Measurements from ENCODE around the gene SIPA1L2.

Gene SIPA1L2

GRCh38 chr1:232644209-232644608 lies 14.3 kb upstream of the SIPA1L2 start:
- DNase-seq (ENCODE audit: extremely low read depth in 1 of 2, low read depth in 1 of 2), result no peak

- DNase-seq (ENCODE audit: extremely low read depth in 1 of 2, low read depth in 1 of 2), result no peak
These were observed 13.3 kb upstream of the SIPA1L2 start for GRCh38 chr1:232643251-232643650.

- DNase-seq (ENCODE audit: extremely low read depth in 1 of 2, low read depth in 1 of 2), result no peak
These were observed 11.6 kb upstream of the SIPA1L2 start for GRCh38 chr1:232641507-232641906.

- no peak for DNase-seq (ENCODE audit: extremely low read depth in 1 of 2, low read depth in 1 of 2)
These were observed 6.9 kb upstream of the SIPA1L2 start for GRCh38 chr1:232636799-232637198.

GRCh38 chr1:232635778-232636356 lies 5.9 kb upstream of the SIPA1L2 start:
- DNase-seq (ENCODE audit: extremely low read depth in 1 of 2, low read depth in 1 of 2), result no peak

GRCh38 chr1:232635279-232635678 lies 5.3 kb upstream of the SIPA1L2 start:
- DNase-seq (ENCODE audit: extremely low read depth in 1 of 2, low read depth in 1 of 2), result no peak

- DNase-seq (ENCODE audit: extremely low read depth in 1 of 2, low read depth in 1 of 2), result no peak
These were observed 4.2 kb upstream of the SIPA1L2 start for GRCh38 chr1:232634096-232634495.

GRCh38 chr1:232630894-232631195 lies 912 bp upstream of the SIPA1L2 start:
- no peak for DNase-seq (ENCODE audit: extremely low read depth in 1 of 2, low read depth in 1 of 2)

GRCh38 chr1:232629250-232630046 lies 485 bp downstream of the SIPA1L2 start:
- no peak for DNase-seq (ENCODE audit: extremely low read depth in 1 of 2, low read depth in 1 of 2)

GRCh38 chr1:232628335-232629249 lies 1.3 kb downstream of the SIPA1L2 start:
- no peak for DNase-seq (ENCODE audit: extremely low read depth in 1 of 2, low read depth in 1 of 2)

- DNase-seq (ENCODE audit: extremely low read depth in 1 of 2, low read depth in 1 of 2), result no peak
These were observed 2.1 kb downstream of the SIPA1L2 start for GRCh38 chr1:232627645-232628334.

- DNase-seq (ENCODE audit: extremely low read depth in 1 of 2, low read depth in 1 of 2), result no peak
These were observed 2.8 kb downstream of the SIPA1L2 start for GRCh38 chr1:232627171-232627570.

GRCh38 chr1:232626452-232626851 lies 3.5 kb downstream of the SIPA1L2 start:
- DNase-seq (ENCODE audit: extremely low read depth in 1 of 2, low read depth in 1 of 2), result no peak

- no peak for DNase-seq (ENCODE audit: extremely low read depth in 1 of 2, low read depth in 1 of 2)
These were observed 4.5 kb downstream of the SIPA1L2 start for GRCh38 chr1:232625319-232625868.

- DNase-seq (ENCODE audit: extremely low read depth in 1 of 2, low read depth in 1 of 2), result no peak
These were observed 5.2 kb downstream of the SIPA1L2 start for GRCh38 chr1:232624546-232625281.

GRCh38 chr1:232622981-232623380 lies 7.0 kb downstream of the SIPA1L2 start:
- no peak for DNase-seq (ENCODE audit: extremely low read depth in 1 of 2, low read depth in 1 of 2)

GRCh38 chr1:232622378-232622777 lies 7.6 kb downstream of the SIPA1L2 start:
- no peak for DNase-seq (ENCODE audit: extremely low read depth in 1 of 2, low read depth in 1 of 2)

- no peak for DNase-seq (ENCODE audit: extremely low read depth in 1 of 2, low read depth in 1 of 2)
These were observed 8.9 kb downstream of the SIPA1L2 start for GRCh38 chr1:232621050-232621449.

GRCh38 chr1:232620356-232620969 lies 9.5 kb downstream of the SIPA1L2 start:
- no peak for DNase-seq (ENCODE audit: extremely low read depth in 1 of 2, low read depth in 1 of 2)

GRCh38 chr1:232617237-232617636 lies 12.7 kb downstream of the SIPA1L2 start:
- no peak for DNase-seq (ENCODE audit: extremely low read depth in 1 of 2, low read depth in 1 of 2)
